H9 (cell line): Measurements from ENCODE around the gene SETSIP. TPM values are rescaled to one million over a fixed set of nuclear protein-coding genes. Genes with fewer than 3 reads are reported as not detected.

ENCODE experiments used
- DNase-seq: peaks from one replicate; pipeline ENCODE4 v3.0.0-alpha.2; 2017
- H2AFZ ChIP-seq: one replicate; pipeline ENCODE4 v1.6.1; 2013; ENCODE audit warnings: mild to moderate bottlenecking, low read length, control low read depth, moderate library complexity
- H2AK5ac ChIP-seq: 2 replicates; pipeline ENCODE4 v1.6.1; 2013; ENCODE audit warnings: low read length, control low read depth, mixed read lengths; ENCODE audit not compliant: insufficient read length
- H2BK120ac ChIP-seq: one replicate; pipeline ENCODE4 v1.6.1; 2013; ENCODE audit warnings: low read depth, mild to moderate bottlenecking, low read length, control low read depth, inconsistent platforms; ENCODE audit not compliant: poor library complexity, severe bottlenecking
- H2BK12ac ChIP-seq: 2 replicates; pipeline ENCODE4 v1.6.1; 2013; ENCODE audit warnings: low read length, control low read depth, mixed read lengths, low read depth; ENCODE audit not compliant: insufficient read length
- H2BK15ac ChIP-seq: 2 replicates; pipeline ENCODE4 v1.6.1; 2013; ENCODE audit warnings: low read depth, low read length, control low read depth
- H2BK20ac ChIP-seq: one replicate; pipeline ENCODE4 v1.6.1; 2013; ENCODE audit warnings: low read depth, mild to moderate bottlenecking, low read length, control low read depth, inconsistent platforms; ENCODE audit not compliant: poor library complexity, severe bottlenecking
- H2BK5ac ChIP-seq: 2 replicates; pipeline ENCODE4 v1.6.1; 2013; ENCODE audit warnings: low read length, control low read depth, mixed read lengths; ENCODE audit not compliant: insufficient read length
- H3K14ac ChIP-seq: 2 replicates; pipeline ENCODE4 v1.6.1; 2013; ENCODE audit warnings: low read length, control low read depth; ENCODE audit not compliant: insufficient read depth
- H3K18ac ChIP-seq: 2 replicates; pipeline ENCODE4 v1.6.1; 2013; ENCODE audit warnings: low read depth, mild to moderate bottlenecking, mixed read lengths, low read length, control low read depth; ENCODE audit not compliant: insufficient read length
- H3K23ac ChIP-seq: 2 replicates; pipeline ENCODE4 v1.6.1; 2013; ENCODE audit warnings: low read length, control low read depth, mixed read lengths, low read depth; ENCODE audit not compliant: insufficient read length
- H3K23me2 ChIP-seq: 2 replicates; pipeline ENCODE4 v1.6.1; 2013; ENCODE audit warnings: low read depth, mild to moderate bottlenecking, mixed read lengths, low read length, control low read depth; ENCODE audit not compliant: insufficient read length, poor library complexity, severe bottlenecking
- H3K27ac ChIP-seq: 2 replicates; pipeline ENCODE4 v1.5.1; 2013; ENCODE audit warnings: low read length, control low read depth, mixed read lengths, low read depth; ENCODE audit not compliant: insufficient read length
- H3K27me3 ChIP-seq: 2 replicates; pipeline ENCODE4 v1.6.1; 2013; ENCODE audit warnings: low read length, control low read depth, inconsistent platforms; ENCODE audit not compliant: insufficient read depth
- H3K4ac ChIP-seq: 2 replicates; pipeline ENCODE4 v1.6.1; 2013; ENCODE audit warnings: low read depth, mild to moderate bottlenecking, control low read depth, inconsistent platforms, low read length, moderate library complexity
- H3K4me1 ChIP-seq: 2 replicates; pipeline ENCODE4 v1.6.1; 2013; ENCODE audit warnings: low read length, control low read depth, inconsistent platforms; ENCODE audit not compliant: insufficient read depth
- H3K4me2 ChIP-seq: 2 replicates; pipeline ENCODE4 v1.6.1; 2013; ENCODE audit warnings: low read length, control low read depth, mixed read lengths; ENCODE audit not compliant: insufficient read length, insufficient read depth
- H3K56ac ChIP-seq: 2 replicates; pipeline ENCODE4 v1.6.1; 2013; ENCODE audit warnings: low read depth, mild to moderate bottlenecking, mixed read lengths, low read length, control low read depth; ENCODE audit not compliant: insufficient read length
- H3K79me1 ChIP-seq: 2 replicates; pipeline ENCODE4 v1.6.1; 2013; ENCODE audit warnings: low read depth, mild to moderate bottlenecking, moderate library complexity, low read length, control low read depth, inconsistent platforms; ENCODE audit not compliant: insufficient read depth, poor library complexity, severe bottlenecking
- H3K79me2 ChIP-seq: 2 replicates; pipeline ENCODE4 v1.6.1; 2013; ENCODE audit warnings: low read length, control low read depth, inconsistent platforms; ENCODE audit not compliant: insufficient read depth
- H3K9ac ChIP-seq: 2 replicates; pipeline ENCODE4 v1.6.1; 2013; ENCODE audit warnings: low read length, control low read depth, mixed read lengths; ENCODE audit not compliant: insufficient read length; ENCODE audit errors: extremely low read depth
- H3K9me3 ChIP-seq: one replicate; pipeline ENCODE4 v1.6.1; 2013; ENCODE audit warnings: low read depth, low read length, inconsistent platforms; ENCODE audit not compliant: control insufficient read depth
- H3T11ph ChIP-seq: one replicate; pipeline ENCODE4 v1.6.1; 2013; ENCODE audit warnings: mild to moderate bottlenecking, low read length, control low read depth, inconsistent platforms
- H4K20me1 ChIP-seq: one replicate; pipeline ENCODE4 v1.6.1; 2013; ENCODE audit not compliant: control insufficient read depth, insufficient read length, insufficient read depth
- H4K5ac ChIP-seq: 2 replicates; pipeline ENCODE4 v1.6.1; 2013; ENCODE audit warnings: low read depth, mild to moderate bottlenecking, mixed read lengths, low read length, control low read depth; ENCODE audit not compliant: insufficient read length
- H4K8ac ChIP-seq: replicated peaks from 2 replicates; pipeline ENCODE4 v1.6.1; 2013; ENCODE audit warnings: low read length, control low read depth, mixed read lengths, low read depth; ENCODE audit not compliant: insufficient read length
- H4K91ac ChIP-seq: 2 replicates; pipeline ENCODE4 v1.6.1; 2013; ENCODE audit warnings: low read depth, mild to moderate bottlenecking, moderate library complexity, mixed read lengths, low read length, control low read depth; ENCODE audit not compliant: insufficient read length
- H3K27ac Mint-ChIP-seq, 3 experiments: 2 replicates in 2 of 3; 3 replicates in 1 of 3; pipeline ENCODE4 v1.8.0; 2020 to 2021; ENCODE audit warnings: mixed read lengths in 3 of 3, mild to moderate bottlenecking in 1 of 3, moderate library complexity in 1 of 3
- H3K27me3 Mint-ChIP-seq: 2 replicates; pipeline ENCODE4 v1.8.0; 2021; ENCODE audit warnings: low read depth, mild to moderate bottlenecking, moderate library complexity, mixed read lengths
- H3K36me3 Mint-ChIP-seq, 3 experiments: 2 replicates in 2 of 3; 3 replicates in 1 of 3; pipeline ENCODE4 v1.8.0; 2020 to 2021; ENCODE audit warnings: low read depth in 3 of 3, mixed read lengths in 3 of 3; ENCODE audit not compliant: insufficient read depth in 1 of 3
- H3K4me1 Mint-ChIP-seq, 2 experiments: 2 replicates each; pipeline ENCODE4 v1.8.0; 2020; ENCODE audit warnings: mixed read lengths in 2 of 2
- H3K4me3 Mint-ChIP-seq, 2 experiments: 2 replicates in 1 of 2; 3 replicates in 1 of 2; pipeline ENCODE4 v1.8.0; 2020 to 2021; ENCODE audit warnings: mild to moderate bottlenecking in 2 of 2, mixed read lengths in 2 of 2, moderate library complexity in 1 of 2
- H3K9me3 Mint-ChIP-seq, 2 experiments: 2 replicates in 1 of 2; 3 replicates in 1 of 2; pipeline ENCODE4 v1.8.0; 2020; ENCODE audit warnings: mild to moderate bottlenecking in 2 of 2, mixed read lengths in 2 of 2, moderate library complexity in 1 of 2
- WGBS: extraction: QIAGEN DNeasy Blood & Tissue Kit; methylation state at CpG from one replicate; pipeline ENCODE4 v1.1.7; 2013; ENCODE audit warnings: missing lambda C conversion rate, low lambda C conversion rate, mixed read lengths; ENCODE audit not compliant: insufficient read length; ENCODE audit errors: extremely low coverage; 5-methylcytosine and 5-hydroxymethylcytosine counted together
- total RNA-seq: library from RNA; stranded (reverse); gene quantifications from 2 replicates; pipeline ENCODE4 v1.2.1, GENCODE V29; 2021
- TF ChIP-seq, protein P1 (sequence below): fragments of 200-600 bp; sonication (generic); conservative IDR thresholded peaks from 3 replicates; pipeline ENCODE4 v1.8.0; 2021; ENCODE audit warnings: antibody characterized with exemption, mild to moderate bottlenecking

Gene SETSIP
- total RNA-seq, 1 experiment from 2014 or later, result 0.35 TPM

DNA sequence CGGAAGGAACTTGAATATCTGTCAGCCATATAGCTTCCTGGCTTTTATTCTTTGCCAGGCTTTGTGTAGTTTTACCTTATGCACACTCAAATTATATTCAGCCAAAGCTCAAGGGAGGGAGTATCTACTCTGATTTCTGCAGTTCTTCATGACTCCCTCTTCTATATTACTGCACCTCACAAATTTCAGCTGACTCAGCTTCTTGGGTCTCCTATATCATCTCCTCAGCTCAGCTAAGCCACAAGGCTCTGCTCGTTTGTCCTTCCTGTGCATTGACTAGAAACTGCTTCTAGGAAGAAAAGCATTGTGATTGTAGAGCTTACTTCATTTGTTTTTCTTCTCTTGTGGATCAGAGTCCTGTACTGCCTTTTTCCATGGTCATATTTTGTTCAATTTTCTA is 42.3 kb upstream of the SETSIP start:
- H3K27ac ChIP-seq, result no peak overlapping the region
- no peak overlapping the region for H4K8ac ChIP-seq
- no peak overlapping the region for H3T11ph ChIP-seq
- H3K4me2 ChIP-seq, result no peak overlapping the region
- no peak overlapping the region for H4K5ac ChIP-seq
- H3K18ac ChIP-seq, result no peak overlapping the region
- Mint-ChIP-seq H3K4me3 (no peak overlapping the region), H3K36me3 (no peaks in the 10 kb centered on the region), H3K27me3 (no peaks in the 10 kb centered on the region), H3K4me1 (no peaks in the 10 kb centered on the region), H3K27ac (no peak overlapping the region), H3K9me3 (no peaks in the 10 kb centered on the region)
- DNase-seq, result no peak
- TF ChIP-seq, protein P1, sequence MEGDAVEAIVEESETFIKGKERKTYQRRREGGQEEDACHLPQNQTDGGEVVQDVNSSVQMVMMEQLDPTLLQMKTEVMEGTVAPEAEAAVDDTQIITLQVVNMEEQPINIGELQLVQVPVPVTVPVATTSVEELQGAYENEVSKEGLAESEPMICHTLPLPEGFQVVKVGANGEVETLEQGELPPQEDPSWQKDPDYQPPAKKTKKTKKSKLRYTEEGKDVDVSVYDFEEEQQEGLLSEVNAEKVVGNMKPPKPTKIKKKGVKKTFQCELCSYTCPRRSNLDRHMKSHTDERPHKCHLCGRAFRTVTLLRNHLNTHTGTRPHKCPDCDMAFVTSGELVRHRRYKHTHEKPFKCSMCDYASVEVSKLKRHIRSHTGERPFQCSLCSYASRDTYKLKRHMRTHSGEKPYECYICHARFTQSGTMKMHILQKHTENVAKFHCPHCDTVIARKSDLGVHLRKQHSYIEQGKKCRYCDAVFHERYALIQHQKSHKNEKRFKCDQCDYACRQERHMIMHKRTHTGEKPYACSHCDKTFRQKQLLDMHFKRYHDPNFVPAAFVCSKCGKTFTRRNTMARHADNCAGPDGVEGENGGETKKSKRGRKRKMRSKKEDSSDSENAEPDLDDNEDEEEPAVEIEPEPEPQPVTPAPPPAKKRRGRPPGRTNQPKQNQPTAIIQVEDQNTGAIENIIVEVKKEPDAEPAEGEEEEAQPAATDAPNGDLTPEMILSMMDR, result no peak
- no peaks in the 10 kb centered on the region for H4K20me1 ChIP-seq
- no peak overlapping the region for H2AFZ ChIP-seq
- no peaks in the 10 kb centered on the region for H3K4me1 ChIP-seq
- no peak overlapping the region for H2BK120ac ChIP-seq
- no peak overlapping the region for H3K56ac ChIP-seq
- no peak overlapping the region for H3K4ac ChIP-seq
- H4K91ac ChIP-seq, result no peak overlapping the region
- no peak overlapping the region for H3K23ac ChIP-seq
- H2AK5ac ChIP-seq, result no peak overlapping the region
- no peaks in the 10 kb centered on the region for H3K23me2 ChIP-seq
- H3K79me1 ChIP-seq, result no peaks in the 10 kb centered on the region
- H3K27me3 ChIP-seq, result no peaks in the 10 kb centered on the region
- H3K9ac ChIP-seq, result no peak overlapping the region
- no peak overlapping the region for H2BK15ac ChIP-seq
- no peak overlapping the region for H2BK12ac ChIP-seq
- no peak overlapping the region for H3K14ac ChIP-seq
- H2BK20ac ChIP-seq, result no peak overlapping the region
- no peak overlapping the region for H2BK5ac ChIP-seq
- no CpG with 5 or more reads among the region's 2 CpGs for WGBS
- no peaks in the 10 kb centered on the region for H3K9me3 ChIP-seq
- no peaks in the 10 kb centered on the region for H3K79me2 ChIP-seq
